ENCODE results near the gene PCCB.
"Not testable (repeated sequence)": the region's sequence is repeated elsewhere in the genome, so short reads cannot be mapped to it uniquely, and the experiment has no call there.

Gene PCCB

DNA sequence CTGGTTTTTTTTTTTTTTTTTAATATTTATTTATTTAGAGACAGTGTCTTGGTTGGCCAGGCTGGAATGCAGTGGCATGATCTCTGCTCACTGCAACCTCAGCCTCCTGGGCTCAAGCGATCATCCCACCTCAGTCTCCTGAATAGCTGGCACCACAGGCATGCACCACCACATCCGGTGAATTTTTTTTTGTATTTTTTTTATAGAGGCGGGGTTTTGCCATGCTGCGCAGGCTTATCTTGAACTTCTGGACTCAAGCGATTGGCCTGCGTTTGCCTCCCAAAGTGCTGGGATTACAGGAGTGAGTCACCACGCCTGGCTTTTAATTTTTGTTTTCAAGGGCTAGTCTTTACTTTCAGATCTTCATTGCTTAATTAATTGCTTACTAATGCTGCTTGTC lies 13.1 kb downstream of the PCCB start:
- Histone ChIP-seq H3K27ac (ENCODE audit: low read length) (no peak overlapping the region), H3K4me1 (ENCODE audit: insufficient read depth, low read length) (no peaks in the 10 kb centered on the region), H3K9ac (ENCODE audit: low read depth, low read length) (no peak overlapping the region), H3K36me3 (ENCODE audit: insufficient read depth, low read depth, low read length) (peaks cover 57% of the 10 kb centered on the region), H3K4me3 (ENCODE audit: low read length) (no peak overlapping the region), H3K9me3 (ENCODE audit: insufficient read depth, low read depth, low read length) (no peaks in the 10 kb centered on the region), H3K27me3 (ENCODE audit: insufficient read depth, low read length) (no peaks in the 10 kb centered on the region)

DNA sequence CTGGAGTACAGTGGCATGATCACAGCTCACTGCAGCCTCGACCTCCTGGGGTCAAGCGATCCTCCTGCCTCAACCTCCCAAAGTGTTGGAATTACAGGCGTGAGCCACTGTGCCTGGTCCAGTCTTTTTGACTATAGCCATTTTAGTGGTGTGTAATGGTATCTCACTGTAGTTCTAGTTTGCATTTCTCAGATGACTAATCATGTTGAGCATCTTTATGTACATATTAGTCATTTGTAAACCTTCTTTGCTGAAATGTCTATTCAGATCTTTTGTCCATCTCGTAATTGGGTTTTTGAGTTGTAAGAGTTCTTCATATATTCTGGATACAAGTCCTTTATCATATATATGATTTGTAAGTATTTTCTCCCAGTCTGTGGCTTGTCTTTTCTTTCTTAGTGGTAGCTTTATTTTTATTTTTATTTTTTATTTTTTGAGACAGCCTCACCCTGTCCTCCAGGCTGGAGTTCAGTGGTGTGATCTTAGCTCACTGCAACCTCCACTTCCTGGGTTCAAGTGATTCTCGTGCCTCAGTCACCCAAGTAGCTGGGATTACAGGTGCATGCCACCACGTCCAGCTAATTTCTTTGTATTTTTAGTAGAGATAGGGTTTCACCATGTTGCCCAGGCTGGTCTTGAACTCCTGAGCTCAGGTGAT lies 16.5 kb downstream of the PCCB start:
- not testable (repeated sequence) for H3K27me3 ChIP-seq (ENCODE audit: insufficient read depth, low read length); H3K9me3 ChIP-seq (ENCODE audit: insufficient read depth, low read depth, low read length); H3K27ac ChIP-seq (ENCODE audit: low read length); H3K4me1 ChIP-seq (ENCODE audit: insufficient read depth, low read length); H3K9ac ChIP-seq (ENCODE audit: low read depth, low read length); H3K4me3 ChIP-seq (ENCODE audit: low read length)
- H3K36me3 ChIP-seq (ENCODE audit: insufficient read depth, low read depth, low read length), result peaks cover 44% of the 10 kb centered on the region

GRCh38 chr3:136267235-136267634 lies 17.1 kb downstream of the PCCB start:
- Histone ChIP-seq H3K4me3 (ENCODE audit: low read length) (no peak overlapping the region), H3K4me1 (ENCODE audit: insufficient read depth, low read length) (no peaks in the 10 kb centered on the region), H3K9me3 (ENCODE audit: insufficient read depth, low read depth, low read length) (no peaks in the 10 kb centered on the region), H3K9ac (ENCODE audit: low read depth, low read length) (no peak overlapping the region), H3K27me3 (ENCODE audit: insufficient read depth, low read length) (no peaks in the 10 kb centered on the region), H3K36me3 (ENCODE audit: insufficient read depth, low read depth, low read length) (peaks cover 38% of the 10 kb centered on the region), H3K27ac (ENCODE audit: low read length) (no peak overlapping the region)

GRCh38 chr3:136270179-136270578 lies 20.0 kb downstream of the PCCB start:
- Histone ChIP-seq H3K4me3 (ENCODE audit: low read length) (no peak overlapping the region), H3K9ac (ENCODE audit: low read depth, low read length) (no peak overlapping the region), H3K36me3 (ENCODE audit: insufficient read depth, low read depth, low read length) (peaks cover 19% of the 10 kb centered on the region), H3K27me3 (ENCODE audit: insufficient read depth, low read length) (no peaks in the 10 kb centered on the region), H3K27ac (ENCODE audit: low read length) (no peak overlapping the region), H3K9me3 (ENCODE audit: insufficient read depth, low read depth, low read length) (no peaks in the 10 kb centered on the region), H3K4me1 (ENCODE audit: insufficient read depth, low read length) (no peaks in the 10 kb centered on the region)

DNA sequence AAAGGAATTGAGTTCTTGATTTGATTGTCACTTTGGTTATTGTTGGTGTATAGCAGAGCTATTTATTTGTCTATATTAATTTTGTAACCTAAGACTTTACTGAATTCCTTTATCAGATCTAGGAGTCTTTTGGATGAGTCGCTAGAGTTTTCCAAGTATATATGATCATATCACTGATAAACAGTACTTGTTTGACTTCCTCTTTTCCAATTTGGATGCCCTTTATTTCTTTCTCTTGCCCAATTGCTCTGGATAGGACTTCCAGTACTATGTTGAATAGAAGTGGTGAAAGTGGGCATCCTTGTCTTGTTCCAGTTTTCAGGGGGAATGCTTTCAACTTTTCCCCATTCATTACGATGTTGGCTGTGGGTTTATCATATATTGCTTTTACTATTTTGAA lies 21.5 kb downstream of the PCCB start:
- peaks cover 14% of the 10 kb centered on the region for H3K36me3 ChIP-seq (ENCODE audit: insufficient read depth, low read depth, low read length)
- H3K27me3 ChIP-seq (ENCODE audit: insufficient read depth, low read length); H3K9me3 ChIP-seq (ENCODE audit: insufficient read depth, low read depth, low read length); H3K4me1 ChIP-seq (ENCODE audit: insufficient read depth, low read length); H3K27ac ChIP-seq (ENCODE audit: low read length); H3K9ac ChIP-seq (ENCODE audit: low read depth, low read length); H3K4me3 ChIP-seq (ENCODE audit: low read length): not testable (repeated sequence)

DNA sequence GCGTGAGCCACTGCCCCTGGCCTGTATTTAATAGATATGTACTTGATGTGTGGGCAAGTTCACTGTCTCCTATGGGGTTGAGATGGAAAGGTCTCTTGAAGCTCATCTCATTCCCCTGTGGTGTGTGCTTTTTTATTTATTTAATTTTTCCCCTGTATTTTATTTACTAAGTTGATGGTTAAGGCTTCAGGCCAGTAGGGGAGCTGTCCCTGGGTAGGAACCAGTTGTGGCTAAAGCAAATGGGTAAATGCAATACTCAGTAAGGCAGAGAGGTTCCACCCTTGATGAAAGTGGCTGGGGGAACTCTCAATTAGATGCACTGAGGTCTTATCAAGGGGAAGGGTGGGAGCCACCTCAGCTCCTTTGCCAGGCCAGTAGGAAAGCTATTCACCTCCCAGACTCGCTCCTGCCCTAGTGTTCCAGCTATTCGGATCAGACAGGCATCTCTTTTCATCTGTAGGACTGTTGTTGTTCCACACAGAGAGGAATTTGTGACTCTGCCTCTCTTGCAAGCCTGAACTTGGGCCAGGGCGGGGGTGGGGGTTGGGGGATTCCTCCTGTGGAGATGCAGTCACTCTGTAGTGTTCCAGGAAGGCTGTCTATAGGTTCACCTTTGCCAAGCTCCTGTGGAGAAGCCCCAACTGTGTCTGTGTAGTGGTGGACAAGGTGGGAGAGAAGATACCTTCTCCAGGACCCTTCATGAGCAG lies 26.1 kb downstream of the PCCB start:
- Histone ChIP-seq H3K36me3 (ENCODE audit: insufficient read depth, low read depth, low read length) (peaks cover 14% of the 10 kb centered on the region), H3K27ac (ENCODE audit: low read length) (no peak overlapping the region), H3K27me3 (ENCODE audit: insufficient read depth, low read length) (no peaks in the 10 kb centered on the region), H3K9me3 (ENCODE audit: insufficient read depth, low read depth, low read length) (peaks cover 16% of the 10 kb centered on the region), H3K9ac (ENCODE audit: low read depth, low read length) (no peak overlapping the region), H3K4me1 (ENCODE audit: insufficient read depth, low read length) (peaks cover 20% of the 10 kb centered on the region; the same call in 1 of the 2 replicates), H3K4me3 (ENCODE audit: low read length) (no peak overlapping the region)

GRCh38 chr3:136277115-136277514 lies 27.0 kb downstream of the PCCB start:
- peak overlapping the region; percentile 8 for H3K27ac ChIP-seq (ENCODE audit: low read length)
- H3K4me1 ChIP-seq (ENCODE audit: insufficient read depth, low read length), result peaks cover 20% of the 10 kb centered on the region; the same call in 1 of the 2 replicates
- no peak overlapping the region for H3K4me3 ChIP-seq (ENCODE audit: low read length)
- peaks cover 16% of the 10 kb centered on the region for H3K9me3 ChIP-seq (ENCODE audit: insufficient read depth, low read depth, low read length)
- no peaks in the 10 kb centered on the region for H3K27me3 ChIP-seq (ENCODE audit: insufficient read depth, low read length)
- H3K36me3 ChIP-seq (ENCODE audit: insufficient read depth, low read depth, low read length), result peaks cover 14% of the 10 kb centered on the region
- no peak overlapping the region for H3K9ac ChIP-seq (ENCODE audit: low read depth, low read length)

DNA sequence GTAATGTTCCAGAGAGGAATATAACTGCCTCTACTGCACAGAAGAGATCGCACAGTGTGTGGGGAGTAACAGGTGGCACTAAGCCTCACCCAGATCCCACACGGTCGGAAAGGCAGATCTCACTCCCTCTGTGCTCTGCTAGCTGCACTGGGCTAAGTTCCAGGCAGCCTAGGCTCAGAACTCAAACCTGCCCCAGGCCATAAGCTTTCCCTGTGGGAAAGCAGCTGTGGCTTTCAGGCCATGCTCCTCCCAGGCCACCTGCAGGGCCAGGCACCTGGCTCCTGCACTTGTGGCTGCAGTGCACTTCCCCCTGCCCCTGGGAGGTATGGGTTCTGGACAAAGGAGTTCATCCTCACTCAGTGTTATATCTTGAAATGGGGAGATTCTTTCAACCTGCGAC lies 27.5 kb downstream of the PCCB start:
- Histone ChIP-seq H3K27me3 (ENCODE audit: insufficient read depth, low read length) (no peaks in the 10 kb centered on the region), H3K9ac (ENCODE audit: low read depth, low read length) (peak overlapping the region; percentile 27; the same call in 1 of the 2 replicates), H3K4me1 (ENCODE audit: insufficient read depth, low read length) (peaks cover 20% of the 10 kb centered on the region; the same call in 1 of the 2 replicates), H3K9me3 (ENCODE audit: insufficient read depth, low read depth, low read length) (peaks cover 16% of the 10 kb centered on the region), H3K36me3 (ENCODE audit: insufficient read depth, low read depth, low read length) (peaks cover 14% of the 10 kb centered on the region), H3K4me3 (ENCODE audit: low read length) (no peak overlapping the region), H3K27ac (ENCODE audit: low read length) (no peak overlapping the region)

DNA sequence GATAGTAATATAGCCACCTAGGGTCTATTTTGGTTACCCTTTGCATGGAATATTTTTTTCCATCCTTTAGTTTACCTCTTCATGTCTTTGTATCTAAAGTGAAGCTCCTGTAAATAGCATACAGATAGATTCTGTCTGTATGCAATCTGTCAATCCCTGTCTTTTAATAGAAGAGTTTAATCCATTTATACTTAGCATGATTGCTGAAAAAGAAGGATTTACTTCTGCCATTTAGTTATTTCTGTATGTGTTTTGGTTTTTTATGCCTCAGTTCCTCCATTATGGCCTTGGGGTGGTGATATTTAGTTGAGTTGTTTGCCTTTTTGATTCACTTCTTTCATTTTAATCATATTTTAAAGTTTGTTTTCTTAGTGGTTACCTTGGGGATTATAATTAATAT lies 29.0 kb downstream of the PCCB start:
- peaks cover 20% of the 10 kb centered on the region; the same call in 1 of the 2 replicates for H3K4me1 ChIP-seq (ENCODE audit: insufficient read depth, low read length)
- H3K9ac ChIP-seq (ENCODE audit: low read depth, low read length), result no peak overlapping the region
- H3K27ac ChIP-seq (ENCODE audit: low read length), result no peak overlapping the region
- H3K9me3 ChIP-seq (ENCODE audit: insufficient read depth, low read depth, low read length), result peaks cover 16% of the 10 kb centered on the region
- no peak overlapping the region for H3K4me3 ChIP-seq (ENCODE audit: low read length)
- peaks cover 20% of the 10 kb centered on the region for H3K36me3 ChIP-seq (ENCODE audit: insufficient read depth, low read depth, low read length)
- H3K27me3 ChIP-seq (ENCODE audit: insufficient read depth, low read length), result no peaks in the 10 kb centered on the region

- peaks cover 16% of the 10 kb centered on the region for H3K9me3 ChIP-seq (ENCODE audit: insufficient read depth, low read depth, low read length)
- peaks cover 37% of the 10 kb centered on the region for H3K36me3 ChIP-seq (ENCODE audit: insufficient read depth, low read depth, low read length)
- H3K4me1 ChIP-seq (ENCODE audit: insufficient read depth, low read length), result peaks cover 20% of the 10 kb centered on the region; the same call in 1 of the 2 replicates
- no peak overlapping the region for H3K9ac ChIP-seq (ENCODE audit: low read depth, low read length)
- H3K27ac ChIP-seq (ENCODE audit: low read length), result no peak overlapping the region
- H3K27me3 ChIP-seq (ENCODE audit: insufficient read depth, low read length), result no peaks in the 10 kb centered on the region
- no peak overlapping the region for H3K4me3 ChIP-seq (ENCODE audit: low read length)
Observed at GRCh38 chr3:136280961-136281360, 30.8 kb downstream of the PCCB start.

DNA sequence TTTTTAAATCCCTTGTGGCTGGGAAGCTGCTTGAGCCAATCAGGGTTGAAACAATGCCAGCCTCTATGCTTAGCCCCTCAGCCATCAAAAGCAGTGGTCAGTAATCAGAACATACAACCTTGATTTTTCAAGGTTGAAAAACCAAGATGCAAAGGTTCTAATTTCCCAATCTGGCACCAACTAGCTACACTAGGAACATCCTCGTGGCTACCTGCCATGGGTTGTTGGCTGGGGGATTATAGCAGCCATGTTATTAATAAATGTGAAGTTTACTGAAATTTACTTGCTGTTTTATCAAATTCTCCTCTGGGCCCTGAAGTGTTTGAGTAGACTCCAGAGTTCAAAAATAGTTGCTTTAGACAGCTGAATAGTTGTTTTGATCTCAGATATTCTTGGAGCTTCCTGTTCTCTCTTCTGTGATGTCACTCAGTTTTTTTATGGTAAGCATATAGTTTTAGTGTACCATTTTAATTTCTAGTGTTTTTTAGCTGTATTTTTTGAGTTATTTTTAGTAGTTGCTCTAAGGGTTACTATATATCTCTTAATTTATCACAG lies 31.9 kb downstream of the PCCB start:
- Histone ChIP-seq H3K4me1 (ENCODE audit: insufficient read depth, low read length) (peaks cover 14% of the 10 kb centered on the region; the same call in 1 of the 2 replicates), H3K27ac (ENCODE audit: low read length) (no peak overlapping the region), H3K9me3 (ENCODE audit: insufficient read depth, low read depth, low read length) (peaks cover 16% of the 10 kb centered on the region), H3K27me3 (ENCODE audit: insufficient read depth, low read length) (no peaks in the 10 kb centered on the region), H3K36me3 (ENCODE audit: insufficient read depth, low read depth, low read length) (peaks cover 44% of the 10 kb centered on the region), H3K9ac (ENCODE audit: low read depth, low read length) (no peak overlapping the region), H3K4me3 (ENCODE audit: low read length) (no peak overlapping the region)

- no peaks in the 10 kb centered on the region for H3K27me3 ChIP-seq (ENCODE audit: insufficient read depth, low read length)
- H3K36me3 ChIP-seq (ENCODE audit: insufficient read depth, low read depth, low read length), result peaks cover 49% of the 10 kb centered on the region
Observed at GRCh38 chr3:136283627-136284026, 33.5 kb downstream of the PCCB start.

More at GRCh38 chr3:136283627-136284026, 33.5 kb downstream of the PCCB start:
- Histone ChIP-seq H3K4me3 (ENCODE audit: low read length) (no peak overlapping the region), H3K9me3 (ENCODE audit: insufficient read depth, low read depth, low read length) (peaks cover 15% of the 10 kb centered on the region), H3K9ac (ENCODE audit: low read depth, low read length) (no peak overlapping the region), H3K27ac (ENCODE audit: low read length) (no peak overlapping the region), H3K4me1 (ENCODE audit: insufficient read depth, low read length) (peaks cover under 1% of the 10 kb centered on the region; the same call in 1 of the 2 replicates)
